IMR-90 (cell line): Measurements from ENCODE around the gene LY86. TPM values are rescaled to one million over a fixed set of nuclear protein-coding genes. Genes with fewer than 3 reads are reported as not detected.

Experiments used
- ATAC-seq: fragments of 200-7000 bp; cut with Tn5 transposase; 2 replicates; pipeline ENCODE4 v1.9.1; 2020; ENCODE audit warnings: low read depth, mild to moderate bottlenecking, moderate library complexity
- BruUV-seq: library from RNA; stranded (reverse); fragments of 400-500 nt; replicated peaks from 2 replicates; lab custom pipeline; 2021; lab: Mats Ljungman, UMichigan
- CTCF ChIA-PET: fragments of 300-600 bp; formaldehyde crosslinking; extraction: SDS; loops from one replicate; lab custom pipeline; 2021; ENCODE audit warnings: antibody characterized with exemption; lab: Yijun Ruan, JAX
- POLR2A ChIA-PET: fragments of 300-600 bp; sonication (Branson Sonifier 250); formaldehyde crosslinking; loops from one replicate; lab custom pipeline; 2022; ENCODE audit warnings: antibody characterized with exemption; ENCODE audit not compliant: unreplicated experiment; lab: Charles Lee
- DNase-seq: peaks from one replicate; pipeline ENCODE4 v3.0.0; 2013
- H2AFZ ChIP-seq: replicated peaks from 2 replicates; pipeline ENCODE3; 2013; ENCODE audit warnings: low read length, mild to moderate bottlenecking; ENCODE audit not compliant: poor library complexity
- H2AK5ac ChIP-seq: 2 replicates; pipeline ENCODE4 v1.6.1; 2013; ENCODE audit warnings: low read depth, low read length, inconsistent platforms
- H2AK9ac ChIP-seq: replicated peaks from 2 replicates; pipeline ENCODE3; 2013; ENCODE audit warnings: mild to moderate bottlenecking, low read depth, low read length, moderate library complexity; ENCODE audit not compliant: poor library complexity
- H2BK120ac ChIP-seq: 2 replicates; pipeline ENCODE4 v1.6.1; 2013; ENCODE audit warnings: low read depth, low read length, inconsistent platforms
- H2BK15ac ChIP-seq: 3 replicates; pipeline ENCODE4 v1.6.1; 2013; ENCODE audit warnings: low read depth, low read length, inconsistent platforms
- H2BK20ac ChIP-seq: 2 replicates; pipeline ENCODE4 v1.6.1; 2013; ENCODE audit warnings: low read depth, mild to moderate bottlenecking, inconsistent platforms, low read length, moderate library complexity
- H2BK5ac ChIP-seq: 2 replicates; pipeline ENCODE4 v1.6.1; 2013; ENCODE audit warnings: mild to moderate bottlenecking, low read depth, low read length, inconsistent platforms; ENCODE audit not compliant: poor library complexity, severe bottlenecking
- H3K14ac ChIP-seq: replicated peaks from 2 replicates; pipeline ENCODE4 v1.6.1; 2013; ENCODE audit warnings: low read depth, low read length, inconsistent platforms
- H3K18ac ChIP-seq: 2 replicates; pipeline ENCODE4 v1.6.1; 2013; ENCODE audit warnings: low read depth, low read length, control low read depth
- H3K23ac ChIP-seq: 2 replicates; pipeline ENCODE4 v1.6.1; 2013; ENCODE audit warnings: low read depth, low read length, inconsistent platforms
- H3K27ac ChIP-seq: 2 replicates; pipeline ENCODE4 v1.5.1; 2013; ENCODE audit warnings: mild to moderate bottlenecking, control low read depth, low read length; ENCODE audit not compliant: insufficient read depth
- H3K27me3 ChIP-seq: 2 replicates; pipeline ENCODE4 v1.6.1; 2013; ENCODE audit warnings: low read length; ENCODE audit not compliant: control insufficient read depth, insufficient read depth
- H3K36me3 ChIP-seq: 2 replicates; pipeline ENCODE4 v1.6.1; 2013; ENCODE audit warnings: low read length, mixed read lengths; ENCODE audit not compliant: control insufficient read depth, insufficient read depth
- H3K4ac ChIP-seq: 2 replicates; pipeline ENCODE4 v1.6.1; 2013; ENCODE audit warnings: low read depth, low read length, inconsistent platforms
- H3K4me1 ChIP-seq: 2 replicates; pipeline ENCODE4 v1.6.1; 2013; ENCODE audit warnings: low read length, mixed read lengths; ENCODE audit not compliant: control insufficient read depth, insufficient read depth
- H3K4me2 ChIP-seq: 2 replicates; pipeline ENCODE4 v1.6.1; 2013; ENCODE audit warnings: low read depth, mild to moderate bottlenecking, control low read depth, low read length, moderate library complexity
- H3K4me3 ChIP-seq: 2 replicates; pipeline ENCODE4 v1.5.1; 2013; ENCODE audit warnings: low read depth, mild to moderate bottlenecking, control low read depth, low read length, moderate library complexity; ENCODE audit not compliant: insufficient read depth
- H3K56ac ChIP-seq: 2 replicates; pipeline ENCODE4 v1.6.1; 2013; ENCODE audit warnings: low read length, inconsistent platforms; ENCODE audit not compliant: insufficient read depth; ENCODE audit errors: extremely low read depth
- H3K79me1 ChIP-seq, 2 experiments: 2 replicates each; pipeline ENCODE4 v1.6.1; 2013; ENCODE audit warnings: low read length in 2 of 2, inconsistent platforms in 1 of 2, low read depth in 1 of 2
- H3K9ac ChIP-seq: 2 replicates; pipeline ENCODE4 v1.6.1; 2013; ENCODE audit warnings: low read depth, low read length, control low read depth
- H3K9me1 ChIP-seq: 2 replicates; pipeline ENCODE4 v1.6.1; 2013; ENCODE audit warnings: low read length, inconsistent platforms; ENCODE audit not compliant: insufficient read depth
- H3K9me3 ChIP-seq: 2 replicates; pipeline ENCODE4 v1.6.1; 2013; ENCODE audit warnings: low read length; ENCODE audit not compliant: control insufficient read depth, insufficient read depth
- H4K20me1 ChIP-seq: 2 replicates; pipeline ENCODE4 v1.6.1; 2013; ENCODE audit warnings: low read length, inconsistent platforms; ENCODE audit not compliant: insufficient read depth
- H4K5ac ChIP-seq: 2 replicates; pipeline ENCODE4 v1.6.1; 2013; ENCODE audit warnings: mild to moderate bottlenecking, low read depth, low read length, control low read depth
- H4K8ac ChIP-seq, 2 experiments: 2 replicates each; pipeline ENCODE4 v1.6.1; 2013; ENCODE audit warnings: low read depth in 2 of 2, low read length in 2 of 2, control low read depth in 1 of 2, inconsistent platforms in 1 of 2
- H4K91ac ChIP-seq: 2 replicates; pipeline ENCODE4 v1.6.1; 2013; ENCODE audit warnings: low read depth, low read length, inconsistent platforms; ENCODE audit not compliant: insufficient read depth
- BHLHE40 ChIP-seq: fragments of 150-350 bp; IDR thresholded peaks from 2 replicates; pipeline ENCODE4 v1.6.1; 2016; ENCODE audit warnings: mild to moderate bottlenecking, low read depth, low read length
- CEBPB ChIP-seq: IDR thresholded peaks from 2 replicates; pipeline ENCODE4 v1.6.1; 2012; ENCODE audit warnings: low read depth, low read length, improper control_type of control experiment
- FOS ChIP-seq: fragments of 150-350 bp; IDR thresholded peaks from 2 replicates; pipeline ENCODE4 v1.6.1; 2016; ENCODE audit warnings: low read depth, low read length
- MAFK ChIP-seq: IDR thresholded peaks from 2 replicates; pipeline ENCODE4 v1.6.1; 2012; ENCODE audit warnings: low read depth, low read length, improper control_type of control experiment
- NFE2L2 ChIP-seq: fragments of 150-350 bp; IDR thresholded peaks from 2 replicates; pipeline ENCODE4 v1.6.1; 2016; ENCODE audit warnings: low read depth, mild to moderate bottlenecking, low read length
- POLR2A ChIP-seq: IDR thresholded peaks from 2 replicates; pipeline ENCODE4 v1.6.1; 2012; ENCODE audit warnings: mild to moderate bottlenecking, low read depth, low read length
- RAD21 ChIP-seq: IDR thresholded peaks from 2 replicates; pipeline ENCODE4 v1.6.1; 2012; ENCODE audit warnings: low read length, improper control_type of control experiment
- RCOR1 ChIP-seq: IDR thresholded peaks from 2 replicates; pipeline ENCODE4 v1.6.1; 2012; ENCODE audit warnings: mild to moderate bottlenecking, low read length, improper control_type of control experiment; ENCODE audit not compliant: insufficient replicate concordance
- RFX5 ChIP-seq: IDR thresholded peaks from 2 replicates; pipeline ENCODE4 v1.8.0; 2012; ENCODE audit warnings: low read depth, mild to moderate bottlenecking, low read length, moderate library complexity
- SMC3 ChIP-seq: fragments of 150-350 bp; IDR thresholded peaks from 2 replicates; pipeline ENCODE4 v1.6.1; 2016; ENCODE audit warnings: low read depth, mild to moderate bottlenecking, antibody characterized with exemption, low read length, moderate library complexity
- dilution Hi-C: fragments of 300-500 bp; cut with HindIII; formaldehyde crosslinking; loops from one replicate; pipeline ENCODE4 v1.14.3; 2018; ENCODE audit warnings: low sequenced_read_pairs; ENCODE audit not compliant: unreplicated experiment
- in situ Hi-C: fragments of 300-500 bp; cut with MboI; formaldehyde crosslinking; loops from 3 replicates; pipeline ENCODE4 v1.14.3; 2019; ENCODE audit warnings: low sequenced_read_pairs, inconsistent platforms, mixed read lengths
- intact Hi-C: fragments of 100-400 bp; cut with micrococcal nuclease; formaldehyde crosslinking; loops from 2 replicates; pipeline ENCODE4 v1.10.0; 2022
- polyA plus RNA-seq, 3 experiments: library from polyadenylated mRNA; depleted of rRNA; stranded (reverse); fragments of >200 nt; gene quantifications; 2 replicates each; pipeline ENCODE4 v1.2.3, GENCODE V29; 2012; ENCODE audit warnings: low replicate concordance in 1 of 3
- total RNA-seq: library from RNA; depleted of rRNA; stranded (reverse); fragments of >200 nt; gene quantifications from 2 replicates; pipeline ENCODE4 v1.2.3, GENCODE V29; 2012
- TF ChIP-seq, protein P1 (sequence below): fragments of 150-350 bp; IDR thresholded peaks from 2 replicates; pipeline ENCODE4 v1.6.1; 2017; ENCODE audit warnings: mild to moderate bottlenecking, antibody characterized with exemption, low read length, low read depth
- TF ChIP-seq, protein P2 (sequence below): fragments of 150-350 bp; IDR thresholded peaks from 2 replicates; pipeline ENCODE4 v1.6.1; 2016; ENCODE audit warnings: low read depth, mild to moderate bottlenecking, low read length, moderate library complexity, borderline replicate concordance

Gene LY86
- total and polyA plus RNA-seq, 2 of the 4 experiments (the other 2 are of a cell fraction) = not detected

DNA sequence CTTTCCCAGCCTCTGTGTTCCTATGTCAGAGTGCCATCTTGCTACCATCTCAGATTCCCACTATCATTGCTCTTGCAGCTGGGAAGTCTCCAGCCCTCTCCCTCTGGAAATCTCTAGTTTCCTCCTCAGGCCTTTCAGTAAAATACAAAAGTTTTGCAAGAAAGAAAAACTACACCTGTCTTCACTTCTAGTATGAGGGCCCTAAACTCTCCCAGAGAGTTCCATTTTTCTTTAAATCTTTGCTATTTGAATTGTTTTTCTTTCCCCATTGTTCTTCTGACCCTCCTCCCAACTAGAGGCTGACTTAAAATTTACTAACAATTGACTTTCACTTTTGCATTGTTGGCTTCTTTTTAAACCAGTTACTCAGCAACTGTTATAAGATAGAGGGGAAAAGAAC lies 62.8 kb downstream of the LY86 start:
- DNase-seq = no peak

More for the DNA sequence above, 62.8 kb downstream of the LY86 start:
- no peak overlapping the region for H2BK15ac ChIP-seq
- CTCF ChIA-PET = no interaction called here
- no peaks in the 10 kb centered on the region for H3K36me3 ChIP-seq
- no peaks in the 10 kb centered on the region for H3K9me1 ChIP-seq
- H2AFZ ChIP-seq = no peak overlapping the region
- intact Hi-C loops (no loop called here), in situ Hi-C loops (no loop called here), dilution Hi-C loops (no loop called here)
- no peak overlapping the region for H3K9ac ChIP-seq
- no peak overlapping the region for H3K18ac ChIP-seq
- H3K56ac ChIP-seq = no peak overlapping the region
- H2BK20ac ChIP-seq = no peak overlapping the region
- no peak overlapping the region for H3K4me3 ChIP-seq
- H3K4me2 ChIP-seq = no peak overlapping the region
- TF ChIP-seq MAFK (no peak), NFE2L2 (no peak), RFX5 (no peak), POLR2A (no peak), SMC3 (no peak), CEBPB (no peak), RCOR1 (no peak), FOS (no peak), BHLHE40 (no peak), RAD21 (no peak)
- TF ChIP-seq, protein P1, sequence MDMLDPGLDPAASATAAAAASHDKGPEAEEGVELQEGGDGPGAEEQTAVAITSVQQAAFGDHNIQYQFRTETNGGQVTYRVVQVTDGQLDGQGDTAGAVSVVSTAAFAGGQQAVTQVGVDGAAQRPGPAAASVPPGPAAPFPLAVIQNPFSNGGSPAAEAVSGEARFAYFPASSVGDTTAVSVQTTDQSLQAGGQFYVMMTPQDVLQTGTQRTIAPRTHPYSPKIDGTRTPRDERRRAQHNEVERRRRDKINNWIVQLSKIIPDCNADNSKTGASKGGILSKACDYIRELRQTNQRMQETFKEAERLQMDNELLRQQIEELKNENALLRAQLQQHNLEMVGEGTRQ = no peak
- TF ChIP-seq, protein P2, sequence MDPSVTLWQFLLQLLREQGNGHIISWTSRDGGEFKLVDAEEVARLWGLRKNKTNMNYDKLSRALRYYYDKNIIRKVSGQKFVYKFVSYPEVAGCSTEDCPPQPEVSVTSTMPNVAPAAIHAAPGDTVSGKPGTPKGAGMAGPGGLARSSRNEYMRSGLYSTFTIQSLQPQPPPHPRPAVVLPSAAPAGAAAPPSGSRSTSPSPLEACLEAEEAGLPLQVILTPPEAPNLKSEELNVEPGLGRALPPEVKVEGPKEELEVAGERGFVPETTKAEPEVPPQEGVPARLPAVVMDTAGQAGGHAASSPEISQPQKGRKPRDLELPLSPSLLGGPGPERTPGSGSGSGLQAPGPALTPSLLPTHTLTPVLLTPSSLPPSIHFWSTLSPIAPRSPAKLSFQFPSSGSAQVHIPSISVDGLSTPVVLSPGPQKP = no peak
- no peaks in the 10 kb centered on the region for H3K4me1 ChIP-seq
- H2BK120ac ChIP-seq = no peak overlapping the region
- H4K5ac ChIP-seq = no peak overlapping the region
- no peaks in the 10 kb centered on the region; the same call in 1 of the 2 replicates for H3K27me3 ChIP-seq
- no peak overlapping the region for H3K4ac ChIP-seq
- no peaks in the 10 kb centered on the region for H3K9me3 ChIP-seq
- no peak for ATAC-seq
- no peak overlapping the region for H4K8ac ChIP-seq
- H2BK5ac ChIP-seq = no peak overlapping the region
- no peaks in the 10 kb centered on the region for H4K20me1 ChIP-seq
- no peak overlapping the region for H3K14ac ChIP-seq
- no peak overlapping the region for H2AK5ac ChIP-seq
- POLR2A ChIA-PET = no interaction called here
- H3K23ac ChIP-seq = no peak overlapping the region
- no peak overlapping the region for H2AK9ac ChIP-seq
- H3K27ac ChIP-seq = no peak overlapping the region
- no peaks in the 10 kb centered on the region for H3K79me1 ChIP-seq
- BruUV-seq = no TSS peak
- no peak overlapping the region for H4K91ac ChIP-seq
